ENCODE data around the gene CRTAC1. TPM values are rescaled to one million over a fixed set of nuclear protein-coding genes. Genes with fewer than 3 reads are reported as not detected.

Gene CRTAC1
- total RNA-seq, 1 experiment from 2014 or later = 0.20 TPM

GRCh38 chr10:98020784-98021183, 9.6 kb downstream of the CRTAC1 start:
- BruUV-seq (replicated peaks) = no TSS peak
- ChIA-PET CTCF (interaction anchor here (1.2 to 2.8 kb wide), 2 partner anchors 21 to 25 kb away, joined by 3 to 10 read pairs; no protein-coding TSS in a partner anchor), RAD21 (ENCODE audit: low non-redundant PET in 1 of 2, low total read pairs in 2 of 2, uncharacterized antibody in 2 of 2, unreplicated experiment in 2 of 2) (no interaction called here), POLR2A (no interaction called here)
- H3K9ac ChIP-seq (ENCODE audit: low read length) = no peak overlapping the region
- no peak overlapping the region for H3K27ac ChIP-seq (ENCODE audit: low read depth, low read length)
- no peaks in the 10 kb centered on the region for H3K79me2 ChIP-seq (ENCODE audit: insufficient read depth, low read length)
- H3K9me2 ChIP-seq (ENCODE audit: insufficient read depth) = no peaks in the 10 kb centered on the region
- H3K4me1 ChIP-seq (ENCODE audit: control insufficient read depth in 1 of 2, insufficient read depth in 2 of 2, low read length in 2 of 2) = no peaks in the 10 kb centered on the region
- H3K4me2 ChIP-seq (ENCODE audit: low read length) = no peak overlapping the region
- ATAC-seq = no peak
- intact Hi-C loops (cut with micrococcal nuclease) = no loop called here
- no peaks in the 10 kb centered on the region for H3K36me3 ChIP-seq (ENCODE audit: control insufficient read depth in 1 of 2, insufficient read depth in 2 of 2, low read length in 2 of 2)
- H2AFZ ChIP-seq (ENCODE audit: low read depth, low read length, poor library complexity, severe bottlenecking) = no peak overlapping the region
- TF ChIP-seq EGR1 (IDR thresholded peaks at IDR 0.05; ENCODE audit: low read depth) (no peak), YY1 (IDR thresholded peaks at IDR 0.05; ENCODE audit: extremely low read depth, insufficient replicate concordance, low read depth, low read length) (no peak), POLR2A (IDR thresholded peaks at IDR 0.05; ENCODE audit: borderline replicate concordance, extremely low read depth, insufficient read depth, insufficient read length) (no peak), ZBTB33 (IDR thresholded peaks at IDR 0.05; ENCODE audit: extremely low read depth, insufficient replicate concordance, low read length) (no peak), FOSL1 (IDR thresholded peaks at IDR 0.05; ENCODE audit: low read depth) (no peak), RAD21 (IDR thresholded peaks at IDR 0.05; ENCODE audit: low read depth) (no peak), SIN3A (IDR thresholded peaks at IDR 0.05; ENCODE audit: low read depth) (no peak), ZFX (IDR thresholded peaks at IDR 0.05) (no peak), ELF1 (IDR thresholded peaks at IDR 0.05; ENCODE audit: borderline replicate concordance, low read depth) (no peak), ZNF274 (IDR thresholded peaks at IDR 0.05; ENCODE audit: low read depth, low read length) (no peak), JUND (IDR thresholded peaks at IDR 0.05) (no peak), EZH2phosphoT487 (IDR thresholded peaks at IDR 0.05; ENCODE audit: borderline replicate concordance) (no peak), CEBPB (IDR thresholded peaks at IDR 0.05; ENCODE audit: low read depth) (no peak)
- TF ChIP-seq, protein P1, sequence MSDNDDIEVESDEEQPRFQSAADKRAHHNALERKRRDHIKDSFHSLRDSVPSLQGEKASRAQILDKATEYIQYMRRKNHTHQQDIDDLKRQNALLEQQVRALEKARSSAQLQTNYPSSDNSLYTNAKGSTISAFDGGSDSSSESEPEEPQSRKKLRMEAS (IDR thresholded peaks at IDR 0.05) = no peak
- DNase-seq (ENCODE audit: low read depth, low spot score) = no peak
- H3K4me3 ChIP-seq (replicated peaks in 1 of 2; ENCODE audit: low read depth in 1 of 2, low read length in 2 of 2) = no peak overlapping the region
- peaks cover 43% of the 10 kb centered on the region for H3K27me3 ChIP-seq (ENCODE audit: insufficient read depth, low read length)
- H4K20me1 ChIP-seq (ENCODE audit: insufficient read depth) = no peaks in the 10 kb centered on the region
- H3K9me3 ChIP-seq (ENCODE audit: control insufficient read depth in 1 of 2, insufficient read depth in 1 of 2, low read depth in 1 of 2, low read length in 2 of 2) = no peaks in the 10 kb centered on the region

Data from HCT116 (cell line).